Motor neuron (in vitro differentiated cells): Measurements from ENCODE around the gene SCAPER. TPM values are rescaled to one million over a fixed set of nuclear protein-coding genes. Genes with fewer than 3 reads are reported as not detected.
"Not testable (repeated sequence)": the region's sequence is repeated elsewhere in the genome, so short reads cannot be mapped to it uniquely, and the experiment has no call there.

Experiments
- ATAC-seq, 8 experiments: fragments of 200-7000 bp; cut with Tn5 transposase; replicated peaks in 6 of 8; 2 replicates each; pipeline ENCODE4 v1.8.0; 2021; ENCODE audit warnings: mild to moderate bottlenecking in 8 of 8, moderate library complexity in 8 of 8
- H3K27ac ChIP-seq, 2 donors: fragments of 250-450 bp; sonication (Bioruptor Pico); 2 replicates each; pipeline ENCODE4 v1.9.0; 2021; ENCODE audit warnings: antibody characterized with exemption in 2 of 2, mild to moderate bottlenecking in 2 of 2, moderate library complexity in 1 of 2
- H3K4me1 ChIP-seq, 2 donors: fragments of 250-450 bp; sonication (Bioruptor Pico); replicated peaks in 1 of 2; 2 replicates each; pipeline ENCODE4 v1.6.1; 2021; ENCODE audit warnings: antibody characterized with exemption in 2 of 2, mild to moderate bottlenecking in 2 of 2, moderate library complexity in 1 of 2
- H3K4me3 ChIP-seq, 5 donors: fragments of 250-450 bp; sonication (Bioruptor Pico); 2 replicates each; pipeline ENCODE4 v1.9.0; 2021; ENCODE audit warnings: antibody characterized with exemption in 5 of 5, mild to moderate bottlenecking in 5 of 5, moderate library complexity in 4 of 5
- WGBS, 10 experiments: fragments of 450-650 bp; shearing (Covaris generic); methylation state at CpG; one replicate each; pipeline ENCODE4 v1.0.0; 2022; 5-methylcytosine and 5-hydroxymethylcytosine counted together
- in situ Hi-C, 9 experiments: fragments of 400-800 bp; cut with MboI; loops; one replicate each; pipeline ENCODE4 v1.15.0; 2021; ENCODE audit warnings: low sequenced_read_pairs in 9 of 9, low pct_unique_long_range_greater_than_20kb in 2 of 9; ENCODE audit not compliant: unreplicated experiment in 9 of 9
- total RNA-seq, 8 experiments: library from RNA; unstranded; fragments of 300-600 nt; gene quantifications; 2 replicates each; pipeline versions ENCODE4 v1.2.3 to v1.2.4, GENCODE V29; 2022

SCAPER gene
- total RNA-seq, 8 experiments from 2014 or later, result 4.7 to 32.4 (median 22.6) TPM

- in situ Hi-C loops, result loop anchor here in 2 of 9 experiments (25.0 kb wide), 1 partner anchor 679 kb away; no protein-coding TSS in a partner anchor
- Histone ChIP-seq H3K4me1 (no peaks in the 10 kb centered on the region), H3K4me3 (no peak overlapping the region), H3K27ac (no peak overlapping the region)
- no peak for ATAC-seq
- WGBS, 10 experiments, result 73 to 100% (median 92%) methylated on average over 1 to 2 of the region's 2 CpGs; no CpG with 5 or more reads in 2 of the 10 experiments
Observed at GRCh38 chr15:76866008-76866407, 39.1 kb downstream of the SCAPER start.

GRCh38 chr15:76865548-76865991 lies 39.6 kb downstream of the SCAPER start:
- Histone ChIP-seq H3K27ac (no peak overlapping the region), H3K4me3 (no peak overlapping the region), H3K4me1 (no peaks in the 10 kb centered on the region)
- WGBS, 10 experiments, result 55 to 96% (median 81%) methylated on average over 2 to 4 of the region's 4 CpGs
- in situ Hi-C loops, result loop anchor here in 2 of 9 experiments (25.0 kb wide), 1 partner anchor 678 kb away; no protein-coding TSS in a partner anchor
- ATAC-seq, result no peak

- Histone ChIP-seq H3K4me3 (no peak overlapping the region), H3K27ac (no peak overlapping the region), H3K4me1 (no peaks in the 10 kb centered on the region)
- ATAC-seq, result no peak
- in situ Hi-C loops, result loop anchor here in 2 of 9 experiments (25.0 kb wide), 1 partner anchor 677 kb away; no protein-coding TSS in a partner anchor
Observed at GRCh38 chr15:76864586-76864985, 40.6 kb downstream of the SCAPER start.

- Histone ChIP-seq H3K4me1 (no peaks in the 10 kb centered on the region), H3K4me3 (no peak overlapping the region), H3K27ac (no peak overlapping the region)
- no peak for ATAC-seq
- WGBS, 10 experiments, result 83 to 100% (median 90%) methylated on average over 1 to 2 of the region's 2 CpGs; no CpG with 5 or more reads in 1 of the 10 experiments
- in situ Hi-C loops, result loop anchor here in 2 of 9 experiments (25.0 kb wide), 1 partner anchor 676 kb away; no protein-coding TSS in a partner anchor
Observed at GRCh38 chr15:76863693-76864092, 41.4 kb downstream of the SCAPER start.

GRCh38 chr15:76863123-76863522 lies 42.0 kb downstream of the SCAPER start:
- 61 to 96% (median 85%) methylated on average over 1 to 4 of the region's 4 CpGs; no CpG with 5 or more reads in 1 of the 10 experiments for WGBS, 10 experiments
- Histone ChIP-seq H3K27ac (no peak overlapping the region), H3K4me3 (no peak overlapping the region), H3K4me1 (no peaks in the 10 kb centered on the region)
- no peak for ATAC-seq
- in situ Hi-C loops, result loop anchor here in 2 of 9 experiments (25.0 kb wide), 1 partner anchor 676 kb away; no protein-coding TSS in a partner anchor

- H3K27ac ChIP-seq, result no peak overlapping the region
- 52 to 100% (median 80%) methylated on average over 1 to 4 of the region's 4 CpGs; no CpG with 5 or more reads in 2 of the 10 experiments for WGBS, 10 experiments
- H3K4me1 ChIP-seq, result no peaks in the 10 kb centered on the region
- in situ Hi-C loops, result loop anchor here in 2 of 9 experiments (25.0 kb wide), 1 partner anchor 675 kb away; no protein-coding TSS in a partner anchor
- H3K4me3 ChIP-seq, result no peak overlapping the region
- no peak for ATAC-seq
Observed at GRCh38 chr15:76861815-76862397, 43.2 kb downstream of the SCAPER start.

- H3K4me3 ChIP-seq, result no peak overlapping the region
- H3K4me1 ChIP-seq, result no peaks in the 10 kb centered on the region
- no peak overlapping the region for H3K27ac ChIP-seq
- no peak for ATAC-seq
- in situ Hi-C loops, result loop anchor here in 2 of 9 experiments (25.0 kb wide), 1 partner anchor 673 kb away; no protein-coding TSS in a partner anchor
Observed at GRCh38 chr15:76860201-76860600, 44.9 kb downstream of the SCAPER start.

- not testable (repeated sequence) for H3K27ac ChIP-seq, ATAC-seq, H3K4me3 ChIP-seq, H3K4me1 ChIP-seq
- in situ Hi-C loops, result loop anchor here in 2 of 9 experiments (25.0 kb wide), 1 partner anchor 663 kb away; no protein-coding TSS in a partner anchor
Observed at GRCh38 chr15:76850367-76850766, 54.8 kb downstream of the SCAPER start.

GRCh38 chr15:76846782-76847181 lies 58.4 kb downstream of the SCAPER start:
- no peak overlapping the region for H3K27ac ChIP-seq
- H3K4me3 ChIP-seq, result no peak overlapping the region
- 50 to 100% (median 95%) methylated on average over 1 of the region's 1 CpG; no CpG with 5 or more reads in 4 of the 10 experiments for WGBS, 10 experiments
- peak in 1 of 8 experiments; percentile 51 for ATAC-seq
- H3K4me1 ChIP-seq, result no peaks in the 10 kb centered on the region
- in situ Hi-C loops, result loop anchor here in 1 of 9 experiments (25.0 kb wide), 1 partner anchor 484 kb away; no protein-coding TSS in a partner anchor

- peak in 1 of 8 experiments; percentile 31 for ATAC-seq
- Histone ChIP-seq H3K27ac (no peak overlapping the region), H3K4me3 (no peak overlapping the region), H3K4me1 (no peaks in the 10 kb centered on the region)
- in situ Hi-C loops, result loop anchor here in 1 of 9 experiments (25.0 kb wide), 1 partner anchor 482 kb away; no protein-coding TSS in a partner anchor
- 33 to 91% (median 65%) methylated on average over 2 to 3 of the region's 3 CpGs for WGBS, 10 experiments
Observed at GRCh38 chr15:76844096-76844495, 61.0 kb downstream of the SCAPER start.

GRCh38 chr15:76843269-76843668 lies 61.9 kb downstream of the SCAPER start:
- Histone ChIP-seq H3K4me3 (no peak overlapping the region), H3K4me1 (no peaks in the 10 kb centered on the region), H3K27ac (no peak overlapping the region)
- 63 to 100% (median 96%) methylated on average over 1 of the region's 1 CpG; no CpG with 5 or more reads in 2 of the 10 experiments for WGBS, 10 experiments
- no peak for ATAC-seq
- in situ Hi-C loops, result loop anchor here in 1 of 9 experiments (25.0 kb wide), 1 partner anchor 481 kb away; no protein-coding TSS in a partner anchor

- 20 to 84% (median 60%) methylated on average over 2 to 5 of the region's 5 CpGs; no CpG with 5 or more reads in 1 of the 10 experiments for WGBS, 10 experiments
- in situ Hi-C loops, result loop anchor here in 1 of 9 experiments (25.0 kb wide), 1 partner anchor 479 kb away; no protein-coding TSS in a partner anchor
- peak in 3 of 8 experiments; percentile 35 to 60 (median 55) for ATAC-seq
- Histone ChIP-seq H3K4me3 (no peak overlapping the region), H3K4me1 (no peaks in the 10 kb centered on the region), H3K27ac (no peak overlapping the region)
Observed at GRCh38 chr15:76840830-76841460, 64.2 kb downstream of the SCAPER start.

- in situ Hi-C loops, result loop anchor here in 1 of 9 experiments (25.0 kb wide), 1 partner anchor 477 kb away; no protein-coding TSS in a partner anchor
- Histone ChIP-seq H3K4me1 (no peaks in the 10 kb centered on the region), H3K4me3 (no peak overlapping the region), H3K27ac (no peak overlapping the region)
- WGBS, 10 experiments, result 65 to 100% (median 90%) methylated on average over 1 to 3 of the region's 3 CpGs
- ATAC-seq, result no peak
Observed at GRCh38 chr15:76839173-76839572, 66.0 kb downstream of the SCAPER start.
